IMR-90 (cell line): Measurements from ENCODE around the gene CT47C1.

Experiments used
- CEBPB ChIP-seq: IDR thresholded peaks from 2 replicates; pipeline ENCODE4 v1.6.1; 2012; ENCODE audit warnings: low read depth, low read length, improper control_type of control experiment
- CHD1 ChIP-seq: IDR thresholded peaks from 2 replicates; pipeline ENCODE4 v1.6.1; 2012; ENCODE audit warnings: low read depth, low read length, improper control_type of control experiment
- CTCF ChIP-seq: conservative IDR thresholded peaks from 2 replicates; pipeline ENCODE4 v1.5.1; 2012; ENCODE audit warnings: mild to moderate bottlenecking, low read depth, low read length, improper control_type of control experiment
- ELK1 ChIP-seq: fragments of 150-350 bp; IDR thresholded peaks from 2 replicates; pipeline ENCODE4 v1.6.1; 2016; ENCODE audit warnings: low read depth, mild to moderate bottlenecking, low read length, moderate library complexity, borderline replicate concordance
- FOS ChIP-seq: fragments of 150-350 bp; IDR thresholded peaks from 2 replicates; pipeline ENCODE4 v1.6.1; 2016; ENCODE audit warnings: low read depth, low read length
- MAFK ChIP-seq: IDR thresholded peaks from 2 replicates; pipeline ENCODE4 v1.6.1; 2012; ENCODE audit warnings: low read depth, low read length, improper control_type of control experiment
- MAZ ChIP-seq: IDR thresholded peaks from 2 replicates; pipeline ENCODE4 v1.6.1; 2012; ENCODE audit warnings: low read depth, mild to moderate bottlenecking, low read length, improper control_type of control experiment, moderate library complexity, borderline replicate concordance
- MXI1 ChIP-seq: IDR thresholded peaks from 2 replicates; pipeline ENCODE4 v1.6.1; 2012; ENCODE audit warnings: low read depth, mild to moderate bottlenecking, low read length, moderate library complexity, borderline replicate concordance
- POLR2A ChIP-seq: IDR thresholded peaks from 2 replicates; pipeline ENCODE4 v1.6.1; 2012; ENCODE audit warnings: mild to moderate bottlenecking, low read depth, low read length
- RAD21 ChIP-seq: IDR thresholded peaks from 2 replicates; pipeline ENCODE4 v1.6.1; 2012; ENCODE audit warnings: low read length, improper control_type of control experiment
- RCOR1 ChIP-seq: IDR thresholded peaks from 2 replicates; pipeline ENCODE4 v1.6.1; 2012; ENCODE audit warnings: mild to moderate bottlenecking, low read length, improper control_type of control experiment; ENCODE audit not compliant: insufficient replicate concordance
- SMC3 ChIP-seq: fragments of 150-350 bp; IDR thresholded peaks from 2 replicates; pipeline ENCODE4 v1.6.1; 2016; ENCODE audit warnings: low read depth, mild to moderate bottlenecking, antibody characterized with exemption, low read length, moderate library complexity
- USF2 ChIP-seq: fragments of 150-350 bp; IDR thresholded peaks from 2 replicates; pipeline ENCODE4 v1.6.1; 2017; ENCODE audit warnings: mild to moderate bottlenecking, antibody characterized with exemption, low read length, low read depth

GRCh38 chrX:119069128-119069527 is 3.7 kb upstream of the CT47C1 start:
- no peak for TF ChIP-seq MXI1
- TF ChIP-seq CHD1, result no peak
- TF ChIP-seq POLR2A, result no peak
- no peak for TF ChIP-seq CTCF
- TF ChIP-seq CEBPB, result no peak
- no peak for TF ChIP-seq MAZ
- no peak for TF ChIP-seq RAD21
- TF ChIP-seq MAFK, result no peak
- no peak for TF ChIP-seq USF2
- no peak for TF ChIP-seq FOS
- no peak for TF ChIP-seq RCOR1
- TF ChIP-seq SMC3, result no peak
- TF ChIP-seq ELK1, result no peak
